Measurements from ENCODE around the gene WDR1.

Gene WDR1

DNA sequence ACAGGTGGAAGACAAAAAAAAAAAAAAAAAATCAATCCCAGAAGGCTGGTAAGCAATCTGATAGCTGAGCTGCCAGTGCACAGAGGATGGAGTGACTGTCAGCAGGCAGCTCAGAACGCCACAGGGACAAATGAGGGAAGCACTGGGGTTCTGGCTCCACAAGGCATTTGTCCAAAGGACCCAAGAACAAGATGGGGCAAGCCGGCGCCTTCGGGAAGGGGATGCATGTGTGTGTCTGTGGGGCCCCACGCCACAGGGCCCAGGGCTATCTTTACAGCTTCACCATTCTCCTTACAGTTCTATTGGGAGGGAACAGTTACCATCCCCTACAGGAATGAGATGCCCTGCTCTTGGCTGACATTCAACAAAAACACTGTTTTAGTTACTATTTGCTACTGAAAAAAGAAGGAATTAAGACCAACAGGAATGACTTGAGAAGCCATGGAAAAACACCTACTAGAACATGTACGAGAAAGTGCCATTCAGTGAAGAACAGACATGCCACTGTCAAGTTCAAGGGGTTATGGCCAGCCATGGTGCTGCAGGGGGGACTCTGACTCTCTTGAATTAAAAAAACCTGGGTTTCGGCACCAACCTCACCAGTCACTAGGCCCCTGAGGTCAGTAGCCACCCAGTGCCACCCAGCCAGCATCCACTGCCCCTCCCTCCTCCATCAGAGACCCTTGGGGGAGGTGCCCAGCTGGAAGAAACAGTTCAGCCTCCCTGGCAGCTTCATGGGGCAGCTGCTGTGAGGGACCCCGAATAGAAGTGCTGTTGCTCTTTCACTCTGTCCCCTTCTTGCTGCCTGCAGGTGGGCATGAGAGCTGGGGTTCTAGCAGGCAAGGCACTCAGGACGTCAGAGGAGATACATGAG is 18.5 kb downstream of the WDR1 start:
- TF ChIP-seq CTCF (IDR thresholded peaks at IDR 0.05; ENCODE audit: insufficient read depth, low read depth, low read length, missing control alignments), result no peak
- H3K4me3 ChIP-seq (ENCODE audit: low read length), result no peak overlapping the region
- no peak for DNase-seq (ENCODE audit: low read depth)

DNA sequence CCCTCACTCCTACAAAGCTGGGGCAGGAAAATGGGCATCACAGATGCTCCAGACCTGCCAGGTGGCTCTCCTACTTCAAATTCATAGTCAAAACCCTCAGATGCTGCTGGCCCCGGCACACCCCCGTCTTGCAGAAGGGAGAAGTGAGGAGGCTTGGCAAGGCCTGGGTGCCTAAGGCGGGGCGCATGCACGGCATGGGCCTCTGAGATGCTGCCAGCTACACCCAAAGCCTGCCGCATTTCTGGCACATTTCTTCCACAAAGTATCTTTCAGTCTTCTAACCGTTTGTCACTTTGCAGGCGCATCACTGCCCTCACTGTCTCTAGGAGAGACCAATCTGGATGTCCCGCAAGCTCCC is 19.6 kb downstream of the WDR1 start:
- TF ChIP-seq CTCF (IDR thresholded peaks at IDR 0.05; ENCODE audit: insufficient read depth, low read depth, low read length, missing control alignments), result no peak
- DNase-seq (ENCODE audit: low read depth), result no peak
- no peak overlapping the region for H3K4me3 ChIP-seq (ENCODE audit: low read length)

DNA sequence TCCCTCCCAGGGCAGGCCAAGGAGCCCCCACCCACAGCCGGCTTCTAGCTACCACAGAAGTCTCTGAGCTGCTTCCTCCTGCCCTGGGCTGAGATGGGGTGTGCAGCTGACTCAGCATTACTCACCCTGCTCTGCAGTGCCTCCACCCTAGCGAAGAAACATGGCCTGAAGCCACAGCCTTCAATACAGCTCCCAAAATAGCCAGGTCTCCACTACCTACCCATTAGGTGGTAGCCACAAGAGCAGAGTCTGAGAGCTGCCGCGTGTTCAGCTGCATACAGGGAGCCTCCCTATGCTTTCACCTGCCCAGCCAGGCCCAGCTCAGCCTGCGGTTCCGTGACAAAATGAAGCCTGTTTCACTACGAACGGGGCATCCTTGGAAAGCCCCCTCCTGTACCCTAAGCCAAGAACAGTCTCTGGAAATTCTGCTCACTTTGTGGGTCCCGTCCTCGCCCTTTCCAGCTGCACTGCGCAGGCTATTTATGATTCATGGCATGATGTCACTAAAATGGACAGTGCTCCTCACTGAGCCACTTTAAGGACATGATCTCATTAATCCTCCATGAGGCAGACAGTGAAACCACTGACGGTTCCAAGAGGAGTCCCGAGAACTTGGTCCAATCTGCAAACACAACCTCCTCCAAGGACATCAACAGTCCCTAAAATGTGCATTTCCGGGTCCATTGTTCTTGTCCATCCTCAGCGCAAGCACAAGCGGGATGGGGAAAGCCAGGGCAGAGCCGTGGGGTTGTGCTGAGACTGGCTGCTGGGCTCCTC is 20.2 kb downstream of the WDR1 start:
- peak; percentile 97 for DNase-seq (ENCODE audit: low read depth)

GRCh38 chr4:10095296-10095991 is 21.2 kb downstream of the WDR1 start:
- TF ChIP-seq CTCF (IDR thresholded peaks at IDR 0.05; ENCODE audit: insufficient read depth, low read depth, low read length, missing control alignments), result no peak
- no peak overlapping the region for H3K4me3 ChIP-seq (ENCODE audit: low read length)
- DNase-seq (ENCODE audit: low read depth), result no peak

More for the DNA sequence above, 20.2 kb downstream of the WDR1 start:
- no peak for TF ChIP-seq CTCF (IDR thresholded peaks at IDR 0.05; ENCODE audit: insufficient read depth, low read depth, low read length, missing control alignments)
- no peak overlapping the region for H3K4me3 ChIP-seq (ENCODE audit: low read length)

- no peak for DNase-seq (ENCODE audit: low read depth)
- H3K4me3 ChIP-seq (ENCODE audit: low read length), result no peak overlapping the region
- no peak for TF ChIP-seq CTCF (IDR thresholded peaks at IDR 0.05; ENCODE audit: insufficient read depth, low read depth, low read length, missing control alignments)
These were observed 21.8 kb downstream of the WDR1 start for GRCh38 chr4:10094841-10095240.

DNA sequence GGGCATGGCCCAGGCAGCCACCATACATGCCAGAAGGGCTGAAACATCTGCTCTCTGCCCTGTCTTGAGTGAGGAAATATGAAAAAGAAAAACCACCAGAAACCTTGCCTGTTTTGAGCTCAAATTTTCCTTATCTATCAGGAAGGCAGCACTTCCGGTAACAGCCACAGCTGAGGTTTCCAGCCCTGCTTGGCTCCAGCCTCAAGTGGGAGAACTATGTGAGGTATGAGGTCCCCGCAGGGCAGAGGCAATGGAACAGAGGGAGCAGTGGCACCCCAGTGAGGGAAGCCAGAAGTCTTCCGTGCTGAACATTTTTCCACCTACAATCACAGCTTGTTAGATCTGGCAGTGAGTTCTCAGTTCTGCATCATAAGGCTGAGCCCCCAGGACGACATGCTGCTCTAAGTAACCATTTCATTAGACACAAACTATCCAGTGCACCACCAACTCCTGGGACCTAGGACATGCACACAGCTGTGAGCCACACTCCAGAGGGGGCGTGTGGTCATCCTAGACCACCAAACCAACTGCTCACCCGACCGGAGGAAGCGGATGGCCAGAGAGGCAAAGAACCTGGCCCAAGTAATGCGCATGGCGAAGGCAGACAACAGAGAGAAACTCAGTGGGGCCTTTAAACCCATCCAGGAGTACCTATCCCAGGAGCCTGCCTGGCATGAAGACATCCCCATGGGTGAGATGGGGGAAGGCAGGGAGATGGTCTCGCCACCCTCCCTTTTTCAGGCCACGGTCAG is 22.6 kb downstream of the WDR1 start:
- TF ChIP-seq CTCF (IDR thresholded peaks at IDR 0.05; ENCODE audit: insufficient read depth, low read depth, low read length, missing control alignments), result no peak
- no peak for DNase-seq (ENCODE audit: low read depth)
- H3K4me3 ChIP-seq (ENCODE audit: low read length), result no peak overlapping the region
